Activated T-helper 2 cell treated with anti-CD3 and anti-CD28 coated beads, Interferon-gamma antibody, Interleukin-2, Interleukin-4, amounts not matched to agents 10 μg/mL and 5 μg/mL and 100 μg/mL, durations not matched to agents 14 hours and 24 hours and 36 hours (primary cell): ENCODE results near the gene ZNF646. TPM values are rescaled to one million over a fixed set of nuclear protein-coding genes. Genes with fewer than 3 reads are reported as not detected.

Experiments used
- DNase-seq: peaks from one replicate; pipeline ENCODE4 v3.0.0; 2021; ENCODE audit warnings: low spot score
- H3K27ac Mint-ChIP-seq: one replicate; pipeline ENCODE4 v1.8.0; 2021; ENCODE audit warnings: mixed read lengths
- H3K27me3 Mint-ChIP-seq: one replicate; pipeline ENCODE4 v1.8.0; 2021; ENCODE audit warnings: low read depth, mixed read lengths
- H3K36me3 Mint-ChIP-seq: one replicate; pipeline ENCODE4 v1.8.0; 2021; ENCODE audit warnings: low read depth, mixed read lengths
- H3K4me1 Mint-ChIP-seq: one replicate; pipeline ENCODE4 v1.8.0; 2021; ENCODE audit warnings: low read depth, mixed read lengths
- H3K4me3 Mint-ChIP-seq: one replicate; pipeline ENCODE4 v1.8.0; 2021; ENCODE audit warnings: low read depth, mild to moderate bottlenecking, moderate library complexity, mixed read lengths
- H3K9me3 Mint-ChIP-seq: one replicate; pipeline ENCODE4 v1.8.0; 2021; ENCODE audit warnings: mixed read lengths
- intact Hi-C: fragments of 100-400 bp; cut with micrococcal nuclease; formaldehyde crosslinking; loops from one replicate; pipeline ENCODE4 v1.15.1; 2023
- total RNA-seq: library from RNA; stranded (reverse); gene quantifications from 2 replicates; pipeline ENCODE4 v1.2.3, GENCODE V29; 2022

ZNF646 gene
- total RNA-seq, 1 donor from 2014 or later = 24.4 TPM

GRCh38 chr16:31118223-31119155, 44.3 kb downstream of the ZNF646 start:
- Mint-ChIP-seq H3K27me3 (no peaks in the 10 kb centered on the region), H3K27ac (peak overlapping the region; percentile 75), H3K36me3 (peaks cover 41% of the 10 kb centered on the region), H3K4me1 (peaks cover 16% of the 10 kb centered on the region), H3K9me3 (no peaks in the 10 kb centered on the region), H3K4me3 (peak overlapping the region; percentile 86)
- intact Hi-C loops = loop anchor here (5.0 kb wide), 1 partner anchor 59 kb away; no protein-coding TSS in a partner anchor
- DNase-seq = no peak

GRCh38 chr16:31120129-31120528, 45.9 kb downstream of the ZNF646 start:
- peaks cover 41% of the 10 kb centered on the region for H3K36me3 Mint-ChIP-seq
- no peak for DNase-seq
- intact Hi-C loops = no loop called here
- H3K9me3 Mint-ChIP-seq = no peaks in the 10 kb centered on the region
- H3K4me3 Mint-ChIP-seq = no peak overlapping the region
- H3K27ac Mint-ChIP-seq = no peak overlapping the region
- no peaks in the 10 kb centered on the region for H3K27me3 Mint-ChIP-seq
- H3K4me1 Mint-ChIP-seq = peaks cover 11% of the 10 kb centered on the region

GRCh38 chr16:31125844-31126243, 51.6 kb downstream of the ZNF646 start:
- H3K9me3 Mint-ChIP-seq = no peaks in the 10 kb centered on the region
- no peak overlapping the region for H3K27ac Mint-ChIP-seq
- H3K4me3 Mint-ChIP-seq = no peak overlapping the region
- H3K4me1 Mint-ChIP-seq = no peaks in the 10 kb centered on the region
- peaks cover 32% of the 10 kb centered on the region for H3K36me3 Mint-ChIP-seq
- H3K27me3 Mint-ChIP-seq = no peaks in the 10 kb centered on the region
- DNase-seq = no peak
- intact Hi-C loops = no loop called here

- no peaks in the 10 kb centered on the region for H3K9me3 Mint-ChIP-seq
- H3K4me1 Mint-ChIP-seq = no peaks in the 10 kb centered on the region
- H3K4me3 Mint-ChIP-seq = no peak overlapping the region
- H3K36me3 Mint-ChIP-seq = peaks cover 24% of the 10 kb centered on the region
- no peaks in the 10 kb centered on the region for H3K27me3 Mint-ChIP-seq
- no peak for DNase-seq
- intact Hi-C loops = no loop called here
- H3K27ac Mint-ChIP-seq = no peak overlapping the region
These were observed 53.0 kb downstream of the ZNF646 start for GRCh38 chr16:31127182-31127581.

- peaks cover 23% of the 10 kb centered on the region for H3K36me3 Mint-ChIP-seq
- no peak overlapping the region for H3K4me3 Mint-ChIP-seq
- H3K27me3 Mint-ChIP-seq = no peaks in the 10 kb centered on the region
- intact Hi-C loops = no loop called here
- DNase-seq = no peak
- no peaks in the 10 kb centered on the region for H3K9me3 Mint-ChIP-seq
- H3K27ac Mint-ChIP-seq = no peak overlapping the region
- no peaks in the 10 kb centered on the region for H3K4me1 Mint-ChIP-seq
These were observed 54.7 kb downstream of the ZNF646 start for GRCh38 chr16:31128711-31129567.

GRCh38 chr16:31129568-31130335, 55.5 kb downstream of the ZNF646 start:
- Mint-ChIP-seq H3K27me3 (no peaks in the 10 kb centered on the region), H3K4me1 (no peaks in the 10 kb centered on the region), H3K9me3 (no peaks in the 10 kb centered on the region), H3K27ac (peak overlapping the region; percentile 7), H3K4me3 (no peak overlapping the region), H3K36me3 (peaks cover 23% of the 10 kb centered on the region)
- no peak for DNase-seq
- intact Hi-C loops = no loop called here

GRCh38 chr16:31130336-31130891, 56.2 kb downstream of the ZNF646 start:
- Mint-ChIP-seq H3K9me3 (no peaks in the 10 kb centered on the region), H3K4me1 (no peaks in the 10 kb centered on the region), H3K4me3 (no peak overlapping the region), H3K36me3 (peaks cover 23% of the 10 kb centered on the region), H3K27me3 (no peaks in the 10 kb centered on the region), H3K27ac (no peak overlapping the region)
- DNase-seq = no peak
- intact Hi-C loops = no loop called here

GRCh38 chr16:31130899-31131298, 56.7 kb downstream of the ZNF646 start:
- Mint-ChIP-seq H3K9me3 (no peaks in the 10 kb centered on the region), H3K36me3 (peaks cover 21% of the 10 kb centered on the region), H3K4me3 (no peak overlapping the region), H3K27ac (no peak overlapping the region), H3K27me3 (no peaks in the 10 kb centered on the region), H3K4me1 (no peaks in the 10 kb centered on the region)
- no peak for DNase-seq
- intact Hi-C loops = no loop called here

- no peak overlapping the region for H3K4me3 Mint-ChIP-seq
- DNase-seq = no peak
These were observed 57.2 kb downstream of the ZNF646 start for GRCh38 chr16:31131416-31131815.

GRCh38 chr16:31131841-31132271, 57.6 kb downstream of the ZNF646 start:
- no peaks in the 10 kb centered on the region for H3K9me3 Mint-ChIP-seq

More at GRCh38 chr16:31131416-31131815, 57.2 kb downstream of the ZNF646 start:
- Mint-ChIP-seq H3K4me1 (no peaks in the 10 kb centered on the region), H3K36me3 (peaks cover 16% of the 10 kb centered on the region), H3K9me3 (no peaks in the 10 kb centered on the region), H3K27ac (no peak overlapping the region), H3K27me3 (no peaks in the 10 kb centered on the region)
- intact Hi-C loops = no loop called here

GRCh38 chr16:31132303-31132979, 58.2 kb downstream of the ZNF646 start:
- Mint-ChIP-seq H3K36me3 (peaks cover 12% of the 10 kb centered on the region), H3K4me3 (no peak overlapping the region), H3K27me3 (no peaks in the 10 kb centered on the region), H3K4me1 (no peaks in the 10 kb centered on the region), H3K27ac (no peak overlapping the region), H3K9me3 (no peaks in the 10 kb centered on the region)
- intact Hi-C loops = no loop called here
- DNase-seq = no peak

More at GRCh38 chr16:31131841-31132271, 57.6 kb downstream of the ZNF646 start:
- no peak for DNase-seq
- H3K4me1 Mint-ChIP-seq = no peaks in the 10 kb centered on the region
- no peak overlapping the region for H3K4me3 Mint-ChIP-seq
- no peaks in the 10 kb centered on the region for H3K27me3 Mint-ChIP-seq
- H3K27ac Mint-ChIP-seq = no peak overlapping the region
- peaks cover 14% of the 10 kb centered on the region for H3K36me3 Mint-ChIP-seq
- intact Hi-C loops = no loop called here
